Ovary (tissue), 9 donors: Measurements from ENCODE around the gene CCDC33. TPM values are rescaled to one million over a fixed set of nuclear protein-coding genes. Genes with fewer than 3 reads are reported as not detected.

Experiments used
- DNase-seq, 5 donors: peaks; one replicate each; pipeline ENCODE4 v3.0.0-alpha.2; 2019 to 2020
- H3K27ac ChIP-seq, 2 donors: fragments of 200-600 bp; one replicate each; pipeline versions ENCODE4 v1.5.1 to v1.8.0; 2019 to 2022
- H3K27me3 ChIP-seq: fragments of 200-600 bp; one replicate; pipeline ENCODE4 v1.8.0; 2022
- H3K36me3 ChIP-seq: fragments of 200-600 bp; sonication (generic); one replicate; pipeline ENCODE4 v1.5.1; 2019
- H3K4me1 ChIP-seq: one replicate; pipeline ENCODE4 v1.8.1; 2013; ENCODE audit warnings: mild to moderate bottlenecking, moderate library complexity; ENCODE audit not compliant: insufficient read depth
- H3K4me3 ChIP-seq: fragments of 200-600 bp; sonication (generic); one replicate; pipeline ENCODE4 v1.5.1; 2017
- H3K9me3 ChIP-seq, 2 donors: fragments of 200-600 bp in 1 of 2; sonication (generic) in 1 of 2; one replicate each; pipeline versions ENCODE4 v1.5.1 to v1.8.1; 2013 to 2019; ENCODE audit warnings: mild to moderate bottlenecking in 1 of 2, moderate library complexity in 1 of 2
- CTCF ChIP-seq, 3 donors: fragments of 450-650 bp in 2 of 3; fragments of 200-600 bp in 1 of 3; IDR thresholded peaks; one replicate each; pipeline versions ENCODE4 v1.5.1 to v1.8.0; 2016 to 2022; ENCODE audit warnings: antibody characterized with exemption in 3 of 3, mild to moderate bottlenecking in 1 of 3
- EP300 ChIP-seq: sonication (generic); formaldehyde crosslinking; IDR thresholded peaks from one replicate; pipeline ENCODE4 v1.6.1; 2017; ENCODE audit warnings: antibody characterized with exemption
- POLR2A ChIP-seq: fragments of 450-650 bp; IDR thresholded peaks from one replicate; pipeline ENCODE4 v1.6.1; 2017; ENCODE audit warnings: antibody characterized with exemption, mild to moderate bottlenecking, moderate library complexity
- WGBS, 3 donors: extraction: QIAGEN DNeasy Blood & Tissue Kit in 1 of 3; methylation state at CpG; one replicate each; pipeline versions ENCODE4 v1.1.5 to v1.1.7; 2013 to 2017; 5-methylcytosine and 5-hydroxymethylcytosine counted together
- intact Hi-C, 4 donors: fragments of 100-400 bp; cut with DNase I; formaldehyde crosslinking; loops; one replicate each; pipeline versions ENCODE4 v1.11.0 to v1.15.1; 2022 to 2023
- polyA plus RNA-seq, 2 donors: library from polyadenylated mRNA; stranded (reverse); fragments of 200-250 nt in 1 of 2; fragments of 350-450 nt in 1 of 2; fragmentation: Illumina TruSeq in 1 of 2; extraction: RNeasy Lipid Tissue Mini Kit (QIAGEN cat#74804) in 1 of 2; gene quantifications; one replicate each; pipeline ENCODE4 v1.2.3, GENCODE V29; 2013 to 2014
- total RNA-seq, 7 donors: library from RNA; depleted of rRNA in 2 of 7; stranded (reverse); fragments of >200 nt in 2 of 7; fragmentation: NEBNext Ultra II Directional in 3 of 7; extraction: Animal tissue kit (Norgen Biotek cat#: 25700) in 3 of 7; gene quantifications; one replicate each; pipeline versions ENCODE4 v1.1.0 to v1.2.4, GENCODE V29; 2016 to 2023
- donor health status: DM: no; HTN: no; CAD: no; lungs with moderate emphysema.
- donor health status: DM: no; HTN: no; CAD: no.
- donor health status: Bipolar disorder and iron deficiency.
- donor health status: DM: yes; HTN: yes; CAD: no.
- donor health status: DM: no; HTN: no; CAD: no.
- donor health status: DM: yes; HTN: yes; CAD: no.

The CCDC33 gene
- total and polyA plus RNA-seq, 9 donors: 0.10 to 24.7 (median 1.9) TPM; not detected in 3

DNA sequence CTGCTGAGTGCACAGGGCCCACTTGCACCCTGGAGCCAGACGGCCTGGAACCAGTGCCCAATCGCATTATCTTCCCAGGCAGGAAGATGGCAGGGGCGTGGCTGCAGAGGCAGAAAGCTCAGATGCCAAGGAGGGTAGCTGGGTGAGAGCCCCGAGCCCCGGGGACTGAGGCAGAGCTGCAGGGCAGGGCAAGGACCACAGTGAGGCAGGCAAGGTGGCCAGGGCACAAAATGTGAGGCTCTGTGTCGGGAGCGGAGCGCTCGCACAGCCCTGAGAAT is 1.6 kb upstream of the CCDC33 start:
- no peak for TF ChIP-seq EP300
- TF ChIP-seq CTCF (IDR thresholded peaks at IDR 0.05): no peak
- TF ChIP-seq POLR2A: no peak
- no peak for DNase-seq
- no peak overlapping the region for H3K27ac ChIP-seq

DNA sequence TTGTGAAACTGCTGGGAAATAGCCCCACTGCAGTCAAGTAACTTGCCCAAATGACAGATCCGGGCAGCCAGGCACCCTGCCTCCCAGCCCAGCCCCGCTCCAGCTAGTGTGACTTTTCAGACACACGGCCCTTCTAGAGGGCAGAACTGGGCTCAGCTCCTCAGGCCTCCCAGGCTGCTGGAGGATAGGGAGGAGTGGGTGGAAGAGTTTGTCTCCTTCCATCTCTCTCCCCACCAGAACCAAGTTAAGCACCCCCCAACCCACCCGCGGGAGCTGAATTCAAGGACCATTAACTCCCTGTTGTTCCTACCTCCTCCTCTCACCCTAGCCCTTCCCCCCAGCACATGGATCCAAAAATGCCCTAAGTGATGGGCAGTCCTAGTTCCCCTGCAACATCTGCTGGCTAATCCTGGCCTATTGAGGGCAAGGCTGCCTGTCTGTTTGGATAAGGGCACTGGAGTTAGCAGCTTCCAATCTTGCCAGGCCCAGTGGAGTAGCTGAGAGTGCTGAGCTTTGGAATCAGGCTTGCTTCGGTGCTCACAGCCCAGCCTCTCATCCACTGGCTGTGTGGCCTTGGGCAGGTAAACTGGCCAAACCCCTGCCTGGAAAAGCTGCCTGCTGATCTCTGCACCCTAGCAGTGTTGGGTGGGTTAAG is 3.1 kb downstream of the CCDC33 start:
- H3K4me1 ChIP-seq: peaks cover 13% of the 10 kb centered on the region
- TF ChIP-seq CTCF (IDR thresholded peaks at IDR 0.05) (no peak), POLR2A (no peak), EP300 (no peak)
- 71 to 77% (median 75%) methylated on average over 6 of the region's 6 CpGs for WGBS, 3 donors
- H3K9me3 ChIP-seq: no peaks in the 10 kb centered on the region
- no peak overlapping the region for H3K27ac ChIP-seq
- no peak for DNase-seq
- intact Hi-C loops: no loop called here
- H3K27me3 ChIP-seq: no peaks in the 10 kb centered on the region
- no peaks in the 10 kb centered on the region for H3K36me3 ChIP-seq
- H3K4me3 ChIP-seq: no peak overlapping the region

More for the DNA sequence above, 1.6 kb upstream of the CCDC33 start:
- no peaks in the 10 kb centered on the region for H3K9me3 ChIP-seq
- H3K36me3 ChIP-seq: no peaks in the 10 kb centered on the region
- peaks cover 2% of the 10 kb centered on the region for H3K4me1 ChIP-seq
- no peak overlapping the region for H3K4me3 ChIP-seq
- 85 to 91% (median 87%) methylated on average over 9 of the region's 9 CpGs for WGBS, 3 donors
- no peaks in the 10 kb centered on the region for H3K27me3 ChIP-seq
- intact Hi-C loops: no loop called here

GRCh38 chr15:74240002-74240568 is 4.0 kb downstream of the CCDC33 start:
- WGBS, 3 donors: 14 to 17% (median 15%) methylated on average over 5 of the region's 5 CpGs
- TF ChIP-seq CTCF (IDR thresholded peaks at IDR 0.05) (no peak), POLR2A (no peak), EP300 (no peak)
- no peak overlapping the region for H3K27ac ChIP-seq
- peaks cover 13% of the 10 kb centered on the region for H3K4me1 ChIP-seq
- no peaks in the 10 kb centered on the region for H3K27me3 ChIP-seq
- no peak overlapping the region for H3K4me3 ChIP-seq
- H3K36me3 ChIP-seq: no peaks in the 10 kb centered on the region
- no peaks in the 10 kb centered on the region for H3K9me3 ChIP-seq
- peak; percentile 37 to 77 (median 57) for DNase-seq
- intact Hi-C loops: no loop called here

- no peak for DNase-seq
- Histone ChIP-seq H3K36me3 (no peaks in the 10 kb centered on the region), H3K27me3 (no peaks in the 10 kb centered on the region), H3K4me3 (no peak overlapping the region), H3K27ac (no peak overlapping the region), H3K9me3 (no peaks in the 10 kb centered on the region), H3K4me1 (peaks cover 13% of the 10 kb centered on the region)
- 82 to 87% (median 86%) methylated on average over 4 of the region's 4 CpGs for whole genome bisulfite sequencing, 3 donors
- intact Hi-C loops: no loop called here
- TF ChIP-seq EP300 (no peak), CTCF (IDR thresholded peaks at IDR 0.05) (no peak), POLR2A (no peak)
Measured at GRCh38 chr15:74240897-74241614, 4.9 kb downstream of the CCDC33 start.
